Loucy (cell line): ENCODE measurements around the gene HMGXB4.

ENCODE experiments used
- H2AFZ ChIP-seq: fragments of 200-600 bp; sonication (generic); 2 replicates; pipeline ENCODE4 v1.6.0; 2016; ENCODE audit warnings: antibody characterized with exemption, mild to moderate bottlenecking, low read length, moderate library complexity
- H3F3A ChIP-seq: fragments of 200-600 bp; 2 replicates; pipeline ENCODE4 v1.6.0; 2016; ENCODE audit warnings: antibody characterized with exemption, low read depth, mild to moderate bottlenecking
- H3K27me3 ChIP-seq: fragments of 200-600 bp; sonication (generic); 2 replicates; pipeline ENCODE4 v1.6.1; 2014; ENCODE audit warnings: low read length, mild to moderate bottlenecking; ENCODE audit not compliant: insufficient read depth, poor library complexity, severe bottlenecking
- H3K36me3 ChIP-seq: fragments of 200-600 bp; sonication (generic); 2 replicates; pipeline ENCODE4 v1.6.1; 2016; ENCODE audit warnings: low read length; ENCODE audit not compliant: insufficient read depth
- H3K4me1 ChIP-seq: fragments of 200-600 bp; sonication (generic); 2 replicates; pipeline ENCODE4 v1.5.1; 2014; ENCODE audit warnings: low read length, mild to moderate bottlenecking; ENCODE audit not compliant: insufficient read depth, poor library complexity, severe bottlenecking
- H3K4me2 ChIP-seq: fragments of 200-600 bp; sonication (generic); 2 replicates; pipeline ENCODE4 v1.6.0; 2014; ENCODE audit warnings: antibody characterized with exemption, low read length, low read depth, mild to moderate bottlenecking; ENCODE audit not compliant: poor library complexity, severe bottlenecking
- H3K4me3 ChIP-seq: fragments of 200-600 bp; sonication (generic); 2 replicates; pipeline ENCODE4 v1.5.1; 2014; ENCODE audit warnings: low read length, mild to moderate bottlenecking, mixed read lengths; ENCODE audit not compliant: poor library complexity, severe bottlenecking
- H3K79me2 ChIP-seq: fragments of 200-600 bp; sonication (generic); 2 replicates; pipeline ENCODE4 v1.6.1; 2014; ENCODE audit warnings: low read length; ENCODE audit not compliant: insufficient read depth
- H3K9ac ChIP-seq: fragments of 200-600 bp; sonication (generic); 2 replicates; pipeline ENCODE4 v1.6.0; 2014; ENCODE audit warnings: mild to moderate bottlenecking, low read depth, low read length, moderate library complexity; ENCODE audit not compliant: poor library complexity, severe bottlenecking
- H3K9me2 ChIP-seq: fragments of 200-600 bp; sonication (generic); replicated peaks from 2 replicates; pipeline ENCODE4 v1.6.1; 2016; ENCODE audit warnings: low read depth, low read length, mixed read lengths
- H3K9me3 ChIP-seq: fragments of 200-600 bp; sonication (generic); 2 replicates; pipeline ENCODE4 v1.6.1; 2014; ENCODE audit warnings: mild to moderate bottlenecking, antibody characterized with exemption, low read length, low read depth; ENCODE audit not compliant: insufficient read depth
- H4K20me1 ChIP-seq: fragments of 200-600 bp; sonication (generic); 2 replicates; pipeline ENCODE4 v1.6.0; 2014; ENCODE audit warnings: antibody characterized with exemption, low read length, mild to moderate bottlenecking; ENCODE audit not compliant: insufficient read depth, poor library complexity, severe bottlenecking
- CTCF ChIP-seq: fragments of 200-600 bp; sonication (generic); conservative IDR thresholded peaks from 2 replicates; pipeline ENCODE4 v1.5.1; 2014; ENCODE audit warnings: mild to moderate bottlenecking, antibody characterized with exemption, low read length
- EZH2phosphoT487 ChIP-seq: fragments of 200-600 bp; IDR thresholded peaks from 2 replicates; pipeline ENCODE4 v1.6.1; 2018; ENCODE audit warnings: antibody characterized with exemption, mild to moderate bottlenecking, moderate library complexity, borderline replicate concordance

The HMGXB4 gene

GRCh38 chr22:35307372-35307771 lies 50.1 kb downstream of the HMGXB4 start:
- H3K4me2 ChIP-seq: no peak overlapping the region
- H2AFZ ChIP-seq: no peak overlapping the region
- H3K4me3 ChIP-seq: no peak overlapping the region
- H4K20me1 ChIP-seq: peaks cover 11% of the 10 kb centered on the region
- H3K4me1 ChIP-seq: peaks cover 12% of the 10 kb centered on the region
- no peaks in the 10 kb centered on the region for H3K9me2 ChIP-seq
- H3K79me2 ChIP-seq: peaks cover 14% of the 10 kb centered on the region; the same call in 1 of the 2 replicates
- TF ChIP-seq CTCF (no peak), EZH2phosphoT487 (no peak)
- H3K27me3 ChIP-seq: no peaks in the 10 kb centered on the region
- no peaks in the 10 kb centered on the region for H3K9me3 ChIP-seq
- H3K36me3 ChIP-seq: no peaks in the 10 kb centered on the region
- no peak overlapping the region for H3K9ac ChIP-seq
- no peaks in the 10 kb centered on the region for H3F3A ChIP-seq

GRCh38 chr22:35307892-35308291 lies 50.6 kb downstream of the HMGXB4 start:
- Histone ChIP-seq H3K79me2 (peaks cover 14% of the 10 kb centered on the region; the same call in 1 of the 2 replicates), H3K4me2 (no peak overlapping the region), H3K36me3 (no peaks in the 10 kb centered on the region), H3K27me3 (no peaks in the 10 kb centered on the region), H3K9ac (no peak overlapping the region), H2AFZ (no peak overlapping the region), H3K9me3 (no peaks in the 10 kb centered on the region), H3F3A (no peaks in the 10 kb centered on the region), H3K4me1 (peaks cover 17% of the 10 kb centered on the region), H3K9me2 (no peaks in the 10 kb centered on the region), H3K4me3 (no peak overlapping the region), H4K20me1 (peaks cover 11% of the 10 kb centered on the region)
- no peak for TF ChIP-seq CTCF
- TF ChIP-seq EZH2phosphoT487: no peak

GRCh38 chr22:35308480-35309021 lies 51.3 kb downstream of the HMGXB4 start:
- Histone ChIP-seq H3K4me1 (peaks cover 17% of the 10 kb centered on the region), H3K9me3 (no peaks in the 10 kb centered on the region), H3K79me2 (peaks cover 14% of the 10 kb centered on the region; the same call in 1 of the 2 replicates), H2AFZ (no peak overlapping the region), H3K9me2 (no peaks in the 10 kb centered on the region), H3K4me2 (no peak overlapping the region), H4K20me1 (peaks cover 11% of the 10 kb centered on the region), H3K27me3 (no peaks in the 10 kb centered on the region), H3K36me3 (no peaks in the 10 kb centered on the region), H3K4me3 (no peak overlapping the region), H3K9ac (no peak overlapping the region), H3F3A (no peaks in the 10 kb centered on the region)
- TF ChIP-seq CTCF (no peak), EZH2phosphoT487 (no peak)
